GM23338 (cell line): Measurements from ENCODE around the gene MAPK8.

Experiments used
- CREB1 ChIP-seq: fragments of 250-450 bp; sonication (Bioruptor Pico); IDR thresholded peaks from 2 replicates; pipeline ENCODE4 v1.5.0; 2020; ENCODE audit warnings: low read depth, mild to moderate bottlenecking, moderate library complexity
- EZH2 ChIP-seq: fragments of 200-600 bp; sonication (generic); IDR thresholded peaks from one replicate; pipeline ENCODE4 v1.8.0; 2017; ENCODE audit warnings: antibody characterized with exemption, mild to moderate bottlenecking, low read depth; ENCODE audit not compliant: unreplicated experiment
- EZH2phosphoT487 ChIP-seq: fragments of 200-600 bp; sonication (generic); IDR thresholded peaks from one replicate; pipeline ENCODE4 v1.8.1; 2018; ENCODE audit warnings: antibody characterized with exemption; ENCODE audit not compliant: unreplicated experiment
- JUNB ChIP-seq: IDR thresholded peaks from one replicate; pipeline ENCODE4 v1.6.1; 2016; ENCODE audit warnings: antibody characterized with exemption; ENCODE audit not compliant: unreplicated experiment
- NANOG ChIP-seq: IDR thresholded peaks from 2 replicates; pipeline ENCODE4 v1.6.1; 2016; ENCODE audit warnings: antibody characterized with exemption, borderline replicate concordance
- POLR2AphosphoS5 ChIP-seq: IDR thresholded peaks from 2 replicates; pipeline ENCODE4 v1.6.1; 2016; ENCODE audit warnings: antibody characterized with exemption, low read depth
- ZNF114 ChIP-seq: fragments of 250-450 bp; sonication (Bioruptor Pico); IDR thresholded peaks from 2 replicates; pipeline ENCODE4 v1.5.0; 2020; ENCODE audit warnings: mild to moderate bottlenecking, moderate library complexity
- ZNF331 ChIP-seq: fragments of 250-450 bp; sonication (Bioruptor Pico); IDR thresholded peaks from 2 replicates; pipeline ENCODE4 v1.5.0; 2020; ENCODE audit warnings: low read depth, mild to moderate bottlenecking, moderate library complexity
- TF ChIP-seq, protein P1 (sequence below), 2 experiments: fragments of 200-600 bp in 1 of 2; sonication (generic) in 1 of 2; conservative IDR thresholded peaks; 2 replicates each; pipeline versions ENCODE4 v1.5.1 to v1.6.1; 2016 to 2017; ENCODE audit warnings: antibody characterized with exemption in 2 of 2, low read depth in 2 of 2, mild to moderate bottlenecking in 2 of 2, moderate library complexity in 1 of 2
- TF ChIP-seq, protein P2 (sequence below): IDR thresholded peaks from one replicate; pipeline ENCODE4 v1.6.1; 2018; ENCODE audit warnings: antibody characterized with exemption; ENCODE audit not compliant: unreplicated experiment

DNA sequence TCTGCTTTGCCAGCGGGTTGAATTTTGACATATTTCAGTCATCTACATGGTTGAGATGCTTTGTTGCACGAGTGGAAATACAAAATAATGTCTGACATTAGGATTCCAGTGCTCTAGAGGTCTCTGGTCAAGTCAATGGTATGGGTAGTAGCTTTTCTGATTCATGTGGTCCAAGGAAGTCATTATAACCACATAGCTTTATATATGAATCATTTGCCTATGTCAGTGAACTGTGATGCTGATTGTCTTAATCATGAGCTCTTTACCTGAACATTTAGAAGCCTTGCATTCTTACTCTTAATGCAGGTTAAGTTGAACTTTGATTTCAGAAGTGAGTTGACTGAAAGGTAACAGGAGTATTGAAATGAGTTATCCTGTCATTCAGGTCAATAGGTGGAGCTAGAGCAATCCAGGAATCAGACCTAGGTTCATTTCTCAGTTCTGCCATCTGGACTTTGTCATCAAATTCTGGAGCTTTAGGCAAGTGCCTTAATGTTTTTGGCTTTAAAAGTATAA lies 3.3 kb downstream of the MAPK8 start:
- TF ChIP-seq, protein P1, sequence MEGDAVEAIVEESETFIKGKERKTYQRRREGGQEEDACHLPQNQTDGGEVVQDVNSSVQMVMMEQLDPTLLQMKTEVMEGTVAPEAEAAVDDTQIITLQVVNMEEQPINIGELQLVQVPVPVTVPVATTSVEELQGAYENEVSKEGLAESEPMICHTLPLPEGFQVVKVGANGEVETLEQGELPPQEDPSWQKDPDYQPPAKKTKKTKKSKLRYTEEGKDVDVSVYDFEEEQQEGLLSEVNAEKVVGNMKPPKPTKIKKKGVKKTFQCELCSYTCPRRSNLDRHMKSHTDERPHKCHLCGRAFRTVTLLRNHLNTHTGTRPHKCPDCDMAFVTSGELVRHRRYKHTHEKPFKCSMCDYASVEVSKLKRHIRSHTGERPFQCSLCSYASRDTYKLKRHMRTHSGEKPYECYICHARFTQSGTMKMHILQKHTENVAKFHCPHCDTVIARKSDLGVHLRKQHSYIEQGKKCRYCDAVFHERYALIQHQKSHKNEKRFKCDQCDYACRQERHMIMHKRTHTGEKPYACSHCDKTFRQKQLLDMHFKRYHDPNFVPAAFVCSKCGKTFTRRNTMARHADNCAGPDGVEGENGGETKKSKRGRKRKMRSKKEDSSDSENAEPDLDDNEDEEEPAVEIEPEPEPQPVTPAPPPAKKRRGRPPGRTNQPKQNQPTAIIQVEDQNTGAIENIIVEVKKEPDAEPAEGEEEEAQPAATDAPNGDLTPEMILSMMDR (conservative IDR thresholded peaks at IDR 0.05; ENCODE audit: low read depth in 2 of 2) = peak; percentile 51 to 57
- no peak for TF ChIP-seq EZH2phosphoT487
- TF ChIP-seq JUNB = no peak
- TF ChIP-seq POLR2AphosphoS5 = no peak
- TF ChIP-seq EZH2 = no peak
- TF ChIP-seq, protein P2, sequence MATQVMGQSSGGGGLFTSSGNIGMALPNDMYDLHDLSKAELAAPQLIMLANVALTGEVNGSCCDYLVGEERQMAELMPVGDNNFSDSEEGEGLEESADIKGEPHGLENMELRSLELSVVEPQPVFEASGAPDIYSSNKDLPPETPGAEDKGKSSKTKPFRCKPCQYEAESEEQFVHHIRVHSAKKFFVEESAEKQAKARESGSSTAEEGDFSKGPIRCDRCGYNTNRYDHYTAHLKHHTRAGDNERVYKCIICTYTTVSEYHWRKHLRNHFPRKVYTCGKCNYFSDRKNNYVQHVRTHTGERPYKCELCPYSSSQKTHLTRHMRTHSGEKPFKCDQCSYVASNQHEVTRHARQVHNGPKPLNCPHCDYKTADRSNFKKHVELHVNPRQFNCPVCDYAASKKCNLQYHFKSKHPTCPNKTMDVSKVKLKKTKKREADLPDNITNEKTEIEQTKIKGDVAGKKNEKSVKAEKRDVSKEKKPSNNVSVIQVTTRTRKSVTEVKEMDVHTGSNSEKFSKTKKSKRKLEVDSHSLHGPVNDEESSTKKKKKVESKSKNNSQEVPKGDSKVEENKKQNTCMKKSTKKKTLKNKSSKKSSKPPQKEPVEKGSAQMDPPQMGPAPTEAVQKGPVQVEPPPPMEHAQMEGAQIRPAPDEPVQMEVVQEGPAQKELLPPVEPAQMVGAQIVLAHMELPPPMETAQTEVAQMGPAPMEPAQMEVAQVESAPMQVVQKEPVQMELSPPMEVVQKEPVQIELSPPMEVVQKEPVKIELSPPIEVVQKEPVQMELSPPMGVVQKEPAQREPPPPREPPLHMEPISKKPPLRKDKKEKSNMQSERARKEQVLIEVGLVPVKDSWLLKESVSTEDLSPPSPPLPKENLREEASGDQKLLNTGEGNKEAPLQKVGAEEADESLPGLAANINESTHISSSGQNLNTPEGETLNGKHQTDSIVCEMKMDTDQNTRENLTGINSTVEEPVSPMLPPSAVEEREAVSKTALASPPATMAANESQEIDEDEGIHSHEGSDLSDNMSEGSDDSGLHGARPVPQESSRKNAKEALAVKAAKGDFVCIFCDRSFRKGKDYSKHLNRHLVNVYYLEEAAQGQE = no peak
- TF ChIP-seq ZNF114 (CRISPR knock-in tag) = no peak
- TF ChIP-seq ZNF331 (CRISPR knock-in tag) = no peak
- no peak for TF ChIP-seq CREB1
- TF ChIP-seq NANOG = no peak
